Vagina (tissue), 2 donors: ENCODE measurements around the gene TTLL8. TPM values are rescaled to one million over a fixed set of nuclear protein-coding genes. Genes with fewer than 3 reads are reported as not detected.

Source experiments
- DNase-seq, 2 donors: peaks; one replicate each; pipeline ENCODE4 v3.0.0-alpha.2; 2017; ENCODE audit errors: extremely low spot score in 2 of 2
- H3K27ac ChIP-seq: fragments of 200-600 bp; sonication (generic); one replicate; pipeline ENCODE4 v1.5.1; 2019
- H3K27me3 ChIP-seq: fragments of 200-600 bp; sonication (generic); one replicate; pipeline ENCODE4 v1.5.1; 2019
- H3K36me3 ChIP-seq, 2 donors: fragments of 200-600 bp; sonication (generic); one replicate each; pipeline ENCODE4 v1.5.1; 2017 to 2019
- H3K4me1 ChIP-seq: fragments of 200-600 bp; sonication (generic); one replicate; pipeline ENCODE4 v1.5.1; 2019
- H3K4me3 ChIP-seq, 2 donors: fragments of 200-600 bp; sonication (generic); 1 replicate in 1 of 2; 2 replicates in 1 of 2; pipeline ENCODE4 v1.5.1; 2016 to 2019
- H3K9me3 ChIP-seq: fragments of 200-600 bp; sonication (generic); one replicate; pipeline ENCODE4 v1.5.1; 2019
- POLR2A ChIP-seq, 2 donors: fragments of 450-650 bp; IDR thresholded peaks; one replicate each; pipeline ENCODE4 v1.6.1; 2017; ENCODE audit warnings: antibody characterized with exemption in 2 of 2, mild to moderate bottlenecking in 2 of 2, moderate library complexity in 2 of 2
- POLR2AphosphoS5 ChIP-seq, 2 donors: sonication (generic); formaldehyde crosslinking; IDR thresholded peaks; one replicate each; pipeline ENCODE4 v1.9.0; 2017; ENCODE audit warnings: antibody characterized with exemption in 2 of 2, mild to moderate bottlenecking in 2 of 2, low read depth in 1 of 2; ENCODE audit not compliant: insufficient read depth in 1 of 2
- intact Hi-C: fragments of 100-400 bp; cut with DNase I; formaldehyde crosslinking; loops from one replicate; pipeline ENCODE4 v1.15.1; 2023
- total RNA-seq: library from RNA; depleted of rRNA; stranded (reverse); fragments of >200 nt; gene quantifications from one replicate; pipeline ENCODE4 v1.2.3, GENCODE V29; 2016
- TF ChIP-seq, protein P1 (sequence below), 3 experiments: fragments of 450-650 bp in 2 of 3; fragments of 200-600 bp in 1 of 3; sonication (generic) in 1 of 3; IDR thresholded peaks; one replicate each; pipeline ENCODE4 v1.5.1; 2017 to 2019; ENCODE audit warnings: antibody characterized with exemption in 3 of 3, mild to moderate bottlenecking in 2 of 3, moderate library complexity in 2 of 3

The TTLL8 gene
- total RNA-seq, 1 donor from 2014 or later, result not detected

DNA sequence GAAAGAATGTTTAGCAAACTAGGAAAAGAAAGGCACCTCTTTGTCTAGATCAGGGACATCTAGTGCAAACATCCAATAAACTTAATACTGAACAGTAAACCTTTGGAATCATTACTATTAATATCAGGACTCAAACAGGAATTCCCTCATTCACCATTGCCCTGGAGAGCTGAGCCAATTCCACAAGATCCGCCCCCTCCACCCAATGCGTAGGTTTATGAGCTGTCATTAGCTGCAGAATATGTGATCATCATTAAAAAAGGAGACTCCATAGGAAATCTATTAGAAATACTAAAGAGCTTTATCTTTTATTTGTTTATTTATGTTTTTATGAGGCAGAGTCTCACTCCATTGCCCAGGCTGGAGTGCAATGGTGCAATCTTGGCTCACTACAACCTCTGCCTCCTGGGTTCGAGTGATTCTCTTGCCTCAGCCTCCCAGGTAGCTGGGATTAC lies 51.0 kb downstream of the TTLL8 start:
- intact Hi-C loops, result no loop called here

DNA sequence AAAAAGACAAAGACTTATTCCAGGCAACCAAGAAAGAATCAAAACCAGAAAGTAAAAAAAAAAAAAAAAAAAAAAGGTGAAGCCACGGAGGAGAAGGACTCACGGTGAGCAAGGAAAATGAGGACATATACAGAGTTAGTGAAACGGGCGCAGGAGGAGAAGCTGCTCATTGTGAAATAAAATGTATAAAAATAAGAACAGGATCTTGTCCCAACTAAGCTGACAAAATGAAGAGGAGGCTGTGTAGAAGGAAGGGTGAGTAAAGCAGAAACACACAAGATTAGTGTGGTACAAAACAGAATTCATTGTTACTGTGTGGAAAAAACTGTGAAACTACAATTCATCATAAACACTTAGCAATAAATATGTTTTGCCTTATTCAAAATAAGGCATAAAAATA lies 53.2 kb downstream of the TTLL8 start:
- Histone ChIP-seq H3K4me1 (no peaks in the 10 kb centered on the region), H3K9me3 (no peaks in the 10 kb centered on the region), H3K27me3 (no peaks in the 10 kb centered on the region), H3K36me3 (no peaks in the 10 kb centered on the region), H3K27ac (no peak overlapping the region), H3K4me3 (no peak overlapping the region)
- no peak for TF ChIP-seq POLR2A (IDR thresholded peaks at IDR 0.05)
- TF ChIP-seq POLR2AphosphoS5 (IDR thresholded peaks at IDR 0.05; ENCODE audit: insufficient read depth in 1 of 2, low read depth in 1 of 2), result no peak
- TF ChIP-seq, protein P1, sequence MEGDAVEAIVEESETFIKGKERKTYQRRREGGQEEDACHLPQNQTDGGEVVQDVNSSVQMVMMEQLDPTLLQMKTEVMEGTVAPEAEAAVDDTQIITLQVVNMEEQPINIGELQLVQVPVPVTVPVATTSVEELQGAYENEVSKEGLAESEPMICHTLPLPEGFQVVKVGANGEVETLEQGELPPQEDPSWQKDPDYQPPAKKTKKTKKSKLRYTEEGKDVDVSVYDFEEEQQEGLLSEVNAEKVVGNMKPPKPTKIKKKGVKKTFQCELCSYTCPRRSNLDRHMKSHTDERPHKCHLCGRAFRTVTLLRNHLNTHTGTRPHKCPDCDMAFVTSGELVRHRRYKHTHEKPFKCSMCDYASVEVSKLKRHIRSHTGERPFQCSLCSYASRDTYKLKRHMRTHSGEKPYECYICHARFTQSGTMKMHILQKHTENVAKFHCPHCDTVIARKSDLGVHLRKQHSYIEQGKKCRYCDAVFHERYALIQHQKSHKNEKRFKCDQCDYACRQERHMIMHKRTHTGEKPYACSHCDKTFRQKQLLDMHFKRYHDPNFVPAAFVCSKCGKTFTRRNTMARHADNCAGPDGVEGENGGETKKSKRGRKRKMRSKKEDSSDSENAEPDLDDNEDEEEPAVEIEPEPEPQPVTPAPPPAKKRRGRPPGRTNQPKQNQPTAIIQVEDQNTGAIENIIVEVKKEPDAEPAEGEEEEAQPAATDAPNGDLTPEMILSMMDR (IDR thresholded peaks at IDR 0.05), result no peak
- intact Hi-C loops, result no loop called here
- DNase-seq, result no peak

More for the DNA sequence above, 51.0 kb downstream of the TTLL8 start:
- Histone ChIP-seq H3K27me3 (peaks cover 6% of the 10 kb centered on the region), H3K4me1 (peaks cover 8% of the 10 kb centered on the region), H3K9me3 (no peaks in the 10 kb centered on the region), H3K4me3 (no peak overlapping the region), H3K27ac (no peak overlapping the region), H3K36me3 (no peaks in the 10 kb centered on the region)
- DNase-seq, result no peak
- TF ChIP-seq POLR2AphosphoS5 (IDR thresholded peaks at IDR 0.05; ENCODE audit: insufficient read depth in 1 of 2, low read depth in 1 of 2), result no peak
- TF ChIP-seq, protein P1 (IDR thresholded peaks at IDR 0.05), result no peak
- no peak for TF ChIP-seq POLR2A (IDR thresholded peaks at IDR 0.05)

DNA sequence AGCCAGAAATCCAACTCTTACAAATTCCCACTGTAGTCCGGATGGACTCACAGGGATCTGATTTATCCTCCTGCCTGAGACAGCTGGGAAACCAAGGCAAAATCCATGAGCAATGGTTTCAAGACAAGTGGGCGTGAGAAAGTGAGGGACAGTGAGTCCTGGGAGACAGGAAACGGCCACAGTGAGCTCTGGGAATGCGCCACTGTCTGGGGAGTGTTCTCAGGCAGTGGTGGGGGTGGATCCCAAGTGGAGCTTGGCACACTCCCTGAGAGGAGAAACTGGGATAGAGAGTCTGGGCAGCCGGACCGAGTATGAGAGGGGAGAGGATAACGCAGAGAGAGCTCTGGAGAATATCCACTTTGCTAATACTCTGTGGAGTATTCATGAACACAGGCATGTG lies 55.3 kb downstream of the TTLL8 start:
- Histone ChIP-seq H3K9me3 (no peaks in the 10 kb centered on the region), H3K36me3 (no peaks in the 10 kb centered on the region), H3K4me1 (peaks cover 3% of the 10 kb centered on the region), H3K27me3 (no peaks in the 10 kb centered on the region), H3K27ac (no peak overlapping the region), H3K4me3 (no peak overlapping the region)
- intact Hi-C loops, result no loop called here
- DNase-seq, result peak in 1 of 2 donors; percentile 89
- TF ChIP-seq POLR2A (IDR thresholded peaks at IDR 0.05) (no peak), POLR2AphosphoS5 (IDR thresholded peaks at IDR 0.05; ENCODE audit: insufficient read depth in 1 of 2, low read depth in 1 of 2) (no peak)
- TF ChIP-seq, protein P1 (IDR thresholded peaks at IDR 0.05), result no peak

DNA sequence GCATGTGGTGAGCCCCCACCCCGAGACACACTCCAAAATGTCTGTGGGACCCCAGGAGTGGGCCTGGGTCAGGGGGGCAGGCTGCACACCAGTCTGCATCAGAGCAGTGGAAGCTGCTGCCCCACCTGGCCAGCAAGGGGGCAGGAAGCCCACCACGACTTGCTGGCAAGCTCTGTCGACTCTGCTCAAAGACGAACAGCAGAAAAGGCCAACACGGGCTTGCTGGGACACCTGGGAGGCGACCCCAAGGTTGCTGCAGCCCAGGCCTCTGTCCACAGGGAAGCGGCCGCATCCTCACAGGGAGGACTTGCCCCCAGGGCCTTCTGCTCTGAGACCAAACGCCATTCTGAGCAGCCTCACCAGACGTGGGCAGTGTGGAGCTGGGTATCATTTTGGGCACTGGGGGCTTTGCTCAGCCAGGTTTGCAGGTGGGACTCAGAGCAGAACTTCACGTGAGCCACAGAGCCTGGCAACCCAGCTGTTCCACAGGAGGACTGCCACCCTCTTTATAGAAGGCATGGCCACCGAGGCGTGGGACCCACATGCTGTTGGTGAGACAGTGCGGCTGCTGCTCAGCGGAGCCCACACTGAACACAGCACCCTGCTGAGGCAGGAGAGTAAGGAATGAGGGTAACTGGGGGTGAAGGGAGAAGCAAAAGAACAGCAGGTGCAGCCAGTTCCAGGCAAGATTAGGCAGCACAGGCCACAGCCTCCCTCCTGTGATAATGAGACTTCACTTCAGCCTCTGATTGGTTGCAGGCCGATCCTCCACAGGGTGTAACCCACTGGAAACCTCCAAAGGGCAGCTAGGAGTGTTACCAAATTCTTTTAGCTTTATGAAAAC lies 56.5 kb downstream of the TTLL8 start:
- Histone ChIP-seq H3K4me3 (no peak overlapping the region), H3K36me3 (no peaks in the 10 kb centered on the region), H3K27me3 (no peaks in the 10 kb centered on the region), H3K27ac (no peak overlapping the region), H3K4me1 (peaks cover 3% of the 10 kb centered on the region), H3K9me3 (no peaks in the 10 kb centered on the region)
- intact Hi-C loops, result no loop called here
- TF ChIP-seq POLR2AphosphoS5 (IDR thresholded peaks at IDR 0.05; ENCODE audit: insufficient read depth in 1 of 2, low read depth in 1 of 2) (no peak), POLR2A (IDR thresholded peaks at IDR 0.05) (no peak)
- TF ChIP-seq, protein P1 (IDR thresholded peaks at IDR 0.05), result no peak
- peak in 1 of 2 donors; percentile 88 for DNase-seq
